Ovary (tissue), 9 donors: ENCODE data around the gene PDIA6. TPM values are rescaled to one million over a fixed set of nuclear protein-coding genes. Genes with fewer than 3 reads are reported as not detected.

Experiments used
- DNase-seq, 5 donors: peaks; one replicate each; pipeline ENCODE4 v3.0.0-alpha.2; 2019 to 2020
- H3K27ac ChIP-seq, 2 donors: fragments of 200-600 bp; one replicate each; pipeline versions ENCODE4 v1.5.1 to v1.8.0; 2019 to 2022
- H3K27me3 ChIP-seq: fragments of 200-600 bp; one replicate; pipeline ENCODE4 v1.8.0; 2022
- H3K36me3 ChIP-seq: fragments of 200-600 bp; sonication (generic); one replicate; pipeline ENCODE4 v1.5.1; 2019
- H3K4me1 ChIP-seq: one replicate; pipeline ENCODE4 v1.8.1; 2013; ENCODE audit warnings: mild to moderate bottlenecking, moderate library complexity; ENCODE audit not compliant: insufficient read depth
- H3K4me3 ChIP-seq: fragments of 200-600 bp; sonication (generic); one replicate; pipeline ENCODE4 v1.5.1; 2017
- H3K9me3 ChIP-seq, 2 donors: fragments of 200-600 bp in 1 of 2; sonication (generic) in 1 of 2; one replicate each; pipeline versions ENCODE4 v1.5.1 to v1.8.1; 2013 to 2019; ENCODE audit warnings: mild to moderate bottlenecking in 1 of 2, moderate library complexity in 1 of 2
- CTCF ChIP-seq, 3 donors: fragments of 450-650 bp in 2 of 3; fragments of 200-600 bp in 1 of 3; IDR thresholded peaks; one replicate each; pipeline versions ENCODE4 v1.5.1 to v1.8.0; 2016 to 2022; ENCODE audit warnings: antibody characterized with exemption in 3 of 3, mild to moderate bottlenecking in 1 of 3
- EP300 ChIP-seq: sonication (generic); formaldehyde crosslinking; IDR thresholded peaks from one replicate; pipeline ENCODE4 v1.6.1; 2017; ENCODE audit warnings: antibody characterized with exemption
- POLR2A ChIP-seq: fragments of 450-650 bp; IDR thresholded peaks from one replicate; pipeline ENCODE4 v1.6.1; 2017; ENCODE audit warnings: antibody characterized with exemption, mild to moderate bottlenecking, moderate library complexity
- WGBS, 3 donors: extraction: QIAGEN DNeasy Blood & Tissue Kit in 1 of 3; methylation state at CpG; one replicate each; pipeline versions ENCODE4 v1.1.5 to v1.1.7; 2013 to 2017; 5-methylcytosine and 5-hydroxymethylcytosine counted together
- intact Hi-C, 4 donors: fragments of 100-400 bp; cut with DNase I; formaldehyde crosslinking; loops; one replicate each; pipeline versions ENCODE4 v1.11.0 to v1.15.1; 2022 to 2023
- polyA plus RNA-seq, 2 donors: library from polyadenylated mRNA; stranded (reverse); fragments of 200-250 nt in 1 of 2; fragments of 350-450 nt in 1 of 2; fragmentation: Illumina TruSeq in 1 of 2; extraction: RNeasy Lipid Tissue Mini Kit (QIAGEN cat#74804) in 1 of 2; gene quantifications; one replicate each; pipeline ENCODE4 v1.2.3, GENCODE V29; 2013 to 2014
- total RNA-seq, 7 donors: library from RNA; depleted of rRNA in 2 of 7; stranded (reverse); fragments of >200 nt in 2 of 7; fragmentation: NEBNext Ultra II Directional in 3 of 7; extraction: Animal tissue kit (Norgen Biotek cat#: 25700) in 3 of 7; gene quantifications; one replicate each; pipeline versions ENCODE4 v1.1.0 to v1.2.4, GENCODE V29; 2016 to 2023
- donor health status: DM: no; HTN: no; CAD: no; lungs with moderate emphysema.
- donor health status: DM: no; HTN: no; CAD: no.
- donor health status: Bipolar disorder and iron deficiency.
- donor health status: DM: yes; HTN: yes; CAD: no.
- donor health status: DM: no; HTN: no; CAD: no.
- donor health status: DM: yes; HTN: yes; CAD: no.

The PDIA6 gene
- total and polyA plus RNA-seq, 9 donors, result 60.6 to 220 (median 109) TPM

GRCh38 chr2:10841547-10842219, 29.1 kb upstream of the PDIA6 start:
- H3K27me3 ChIP-seq, result no peaks in the 10 kb centered on the region
- H3K4me1 ChIP-seq, result no peaks in the 10 kb centered on the region
- no peak for DNase-seq
- H3K36me3 ChIP-seq, result no peaks in the 10 kb centered on the region
- H3K9me3 ChIP-seq, result peaks cover 0 to 6% of the 10 kb centered on the region in 2 donors
- WGBS, 3 donors, result 54 to 67% (median 55%) methylated on average over 3 of the region's 3 CpGs
- TF ChIP-seq POLR2A, result no peak
- no peak for TF ChIP-seq EP300
- TF ChIP-seq CTCF (IDR thresholded peaks at IDR 0.05), result no peak
- H3K4me3 ChIP-seq, result no peak overlapping the region
- intact Hi-C loops, result no loop called here
- H3K27ac ChIP-seq, result no peak overlapping the region

- peaks cover 0 to 6% of the 10 kb centered on the region in 2 donors for H3K9me3 ChIP-seq
- intact Hi-C loops, result loop anchor here in 2 of 4 donors (10.0 kb wide), 3 partner anchors 285 to 605 kb away; no protein-coding TSS in a partner anchor
- no peak for DNase-seq
- H3K27ac ChIP-seq, result no peak overlapping the region
- H3K4me3 ChIP-seq, result no peak overlapping the region
- TF ChIP-seq CTCF (IDR thresholded peaks at IDR 0.05) (no peak), EP300 (no peak), POLR2A (no peak)
- no peaks in the 10 kb centered on the region for H3K27me3 ChIP-seq
- H3K36me3 ChIP-seq, result no peaks in the 10 kb centered on the region
- 20 to 36% (median 22%) methylated on average over 8 of the region's 8 CpGs for WGBS, 3 donors
- H3K4me1 ChIP-seq, result peaks cover 2% of the 10 kb centered on the region
These were observed 27.2 kb upstream of the PDIA6 start for GRCh38 chr2:10839813-10840212.

- TF ChIP-seq CTCF (IDR thresholded peaks at IDR 0.05) (no peak), POLR2A (no peak), EP300 (no peak)
- intact Hi-C loops, result loop anchor here in 2 of 4 donors (10.0 kb wide), 3 partner anchors 286 to 606 kb away; no protein-coding TSS in a partner anchor
- Histone ChIP-seq H3K27ac (no peak overlapping the region), H3K4me1 (peaks cover 2% of the 10 kb centered on the region), H3K36me3 (no peaks in the 10 kb centered on the region), H3K4me3 (no peak overlapping the region), H3K9me3 (peaks cover 0 to 6% of the 10 kb centered on the region in 2 donors), H3K27me3 (no peaks in the 10 kb centered on the region)
- 40 to 51% (median 50%) methylated on average over 3 of the region's 3 CpGs for WGBS, 3 donors
- DNase-seq, result no peak
These were observed 26.1 kb upstream of the PDIA6 start for GRCh38 chr2:10838734-10839133.

- 61 to 69% (median 65%) methylated on average over 17 of the region's 17 CpGs for WGBS, 3 donors
- H3K36me3 ChIP-seq, result no peaks in the 10 kb centered on the region
These were observed 25.0 kb upstream of the PDIA6 start for GRCh38 chr2:10837298-10838266.

More at GRCh38 chr2:10837298-10838266, 25.0 kb upstream of the PDIA6 start:
- no peak for DNase-seq
- H3K4me3 ChIP-seq, result no peak overlapping the region
- H3K4me1 ChIP-seq, result peaks cover 2% of the 10 kb centered on the region
- intact Hi-C loops, result loop anchor here in 2 of 4 donors (10.0 kb wide), 3 partner anchors 287 to 607 kb away; no protein-coding TSS in a partner anchor
- no peaks in the 10 kb centered on the region for H3K27me3 ChIP-seq
- peaks cover 0 to 6% of the 10 kb centered on the region in 2 donors for H3K9me3 ChIP-seq
- TF ChIP-seq CTCF (IDR thresholded peaks at IDR 0.05) (no peak), EP300 (no peak), POLR2A (no peak)
- no peak overlapping the region for H3K27ac ChIP-seq
